Measurements from ENCODE around the gene ZNF888.
A peak's percentile ranks its signal among the peaks of the same experiment; 100 is the strongest.
"Not testable (repeated sequence)": the region's sequence is repeated elsewhere in the genome, so short reads cannot be mapped to it uniquely, and the experiment has no call there.

The ZNF888 gene

GRCh38 chr19:52941523-52941922 is 18.3 kb upstream of the ZNF888 start:
- not testable (repeated sequence) for DNase-seq

DNA sequence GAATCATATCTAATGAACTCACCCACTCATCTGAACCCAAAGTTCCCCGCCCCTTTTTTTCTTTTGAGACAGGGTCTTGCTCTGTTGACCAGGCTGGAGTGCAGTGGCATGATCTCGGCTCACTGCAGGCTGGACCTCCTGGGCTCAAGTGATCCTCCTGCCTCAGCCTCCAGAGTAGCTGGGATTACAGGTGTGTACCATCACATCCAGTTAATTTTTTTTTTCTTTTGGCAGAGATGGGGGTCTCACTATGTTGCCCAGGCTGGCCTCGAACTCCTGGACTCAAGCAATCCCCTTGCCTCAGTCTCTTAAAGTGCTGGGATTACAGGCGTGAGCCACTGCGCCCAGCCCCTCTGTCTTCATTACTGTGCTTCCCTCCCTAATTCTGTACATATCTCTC is 17.7 kb upstream of the ZNF888 start:
- DNase-seq = not testable (repeated sequence)

GRCh38 chr19:52938761-52939160 is 15.5 kb upstream of the ZNF888 start:
- DNase-seq = no peak

GRCh38 chr19:52936954-52937325 is 13.7 kb upstream of the ZNF888 start:
- DNase-seq = no peak

DNA sequence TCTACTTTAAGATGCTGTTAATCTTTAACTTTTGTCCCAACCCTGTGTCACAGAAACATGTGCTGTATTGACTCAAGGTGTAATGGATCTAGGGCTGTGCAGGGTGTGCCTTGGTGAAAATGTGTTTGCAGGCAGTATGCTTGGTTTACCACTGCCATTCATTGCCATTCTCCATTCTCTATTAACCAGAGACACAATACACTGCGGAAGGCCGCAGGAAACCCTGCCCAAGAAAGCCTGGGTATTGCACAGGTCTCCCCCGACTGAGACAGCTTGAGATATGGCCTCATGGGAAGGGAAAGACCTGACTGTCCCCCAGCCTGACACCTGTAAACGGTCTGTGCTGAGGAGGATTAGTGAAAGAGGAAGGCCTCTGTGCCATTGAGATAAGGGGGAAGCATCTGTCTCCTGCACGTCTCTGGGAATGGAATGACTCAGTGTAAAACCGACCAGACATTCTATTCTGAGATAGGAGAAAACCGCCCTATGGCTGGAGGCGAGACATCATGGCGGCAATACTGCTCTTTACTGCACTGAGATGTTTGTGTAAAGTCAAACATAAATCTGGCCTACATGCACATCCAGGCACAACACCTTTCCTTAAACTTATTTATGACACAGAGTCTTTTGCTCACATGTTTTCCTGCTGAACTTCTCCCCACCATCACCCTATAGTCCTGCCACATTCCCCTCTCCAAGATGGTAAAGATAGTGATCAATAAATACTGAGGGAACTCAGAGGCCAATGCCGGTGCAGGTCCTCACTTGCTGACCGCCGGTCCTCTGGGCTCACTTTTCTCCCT is 13.1 kb upstream of the ZNF888 start:
- DNase-seq = no peak

DNA sequence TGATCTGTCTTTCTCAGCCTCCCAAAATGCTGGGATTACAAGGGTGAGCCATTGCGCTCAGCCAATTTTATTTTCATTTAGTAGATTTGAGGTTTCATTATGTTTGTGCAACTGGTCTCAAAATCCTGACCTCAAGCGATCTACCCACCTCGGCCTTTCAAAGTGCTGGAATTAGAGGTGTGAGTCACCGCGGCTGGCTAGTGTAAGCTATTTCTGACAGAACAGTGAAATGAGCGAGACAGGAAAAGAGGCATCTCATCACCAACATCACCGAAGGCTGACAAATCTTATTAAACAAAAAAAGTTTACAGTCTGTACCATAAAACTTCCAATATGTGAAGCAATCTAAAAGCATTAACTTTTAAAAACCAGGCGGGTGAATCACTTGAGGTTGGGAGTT is 12.2 kb upstream of the ZNF888 start:
- DNase-seq = no peak

- not testable (repeated sequence) for DNase-seq
Observed at GRCh38 chr19:52924641-52925040, 1.4 kb upstream of the ZNF888 start.

GRCh38 chr19:52923778-52924593 is 758 bp upstream of the ZNF888 start:
- DNase-seq = no peak

GRCh38 chr19:52917531-52917930 is 5.7 kb downstream of the ZNF888 start:
- no peak for DNase-seq

- no peak for DNase-seq
Observed at GRCh38 chr19:52910648-52911047, 12.6 kb downstream of the ZNF888 start.

DNA sequence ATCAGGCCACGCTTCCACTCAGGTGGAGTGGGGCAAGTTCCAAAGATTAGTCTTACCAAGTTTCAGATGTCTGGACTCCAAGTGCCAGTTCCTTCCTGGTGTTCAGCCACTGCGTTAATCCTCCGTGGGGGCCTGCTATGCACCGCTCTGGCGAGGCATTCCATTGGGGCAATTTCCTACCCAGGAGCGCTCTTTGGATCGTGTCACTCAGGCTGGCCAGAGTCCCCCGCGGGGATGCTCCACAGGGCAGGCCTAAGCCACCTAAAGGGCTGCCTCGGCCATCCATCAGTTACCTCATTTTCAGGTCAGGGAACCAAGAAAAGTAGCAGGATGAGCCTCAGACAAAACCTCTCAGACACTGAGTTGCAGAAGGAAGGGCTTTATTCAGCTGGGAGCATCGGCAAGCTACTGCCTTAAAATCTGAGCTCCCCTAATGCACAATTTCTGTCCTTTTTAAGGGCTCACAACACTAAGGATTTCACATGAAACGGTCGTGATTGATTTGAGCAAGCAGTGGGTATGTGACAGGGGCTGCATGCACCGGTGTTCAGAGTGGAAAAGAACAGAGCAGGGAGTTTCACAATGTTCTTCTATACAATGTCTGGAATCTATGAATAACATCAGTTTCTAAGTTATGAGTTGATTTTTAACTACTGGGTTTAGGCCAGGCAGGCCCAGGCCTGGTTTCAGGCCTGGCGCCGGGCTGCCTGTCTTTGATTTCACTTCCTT is 19.0 kb downstream of the ZNF888 start:
- DNase-seq = not testable (repeated sequence)

- DNase-seq = no peak
Observed at GRCh38 chr19:52901842-52902241, 21.4 kb downstream of the ZNF888 start.

DNA sequence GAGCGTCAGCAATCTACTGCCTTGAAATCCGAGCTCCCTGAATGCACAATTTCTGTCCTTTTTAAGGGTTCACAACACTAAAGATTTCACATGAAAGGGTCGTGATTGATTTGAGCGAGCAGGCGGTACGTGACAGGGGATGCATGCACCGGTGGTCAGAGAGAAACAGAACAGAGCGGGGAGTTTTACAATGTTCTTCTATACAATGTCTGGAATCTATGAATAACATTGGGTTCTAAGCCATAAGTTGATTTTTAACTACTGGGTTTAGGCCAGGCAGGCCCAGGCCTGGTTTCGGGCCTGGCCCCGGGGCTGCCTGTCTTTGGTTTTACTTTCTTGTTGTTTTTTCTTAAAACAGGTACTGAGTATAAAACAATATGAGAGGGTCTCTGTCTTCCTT is 24.6 kb downstream of the ZNF888 start:
- not testable (repeated sequence) for DNase-seq

- DNase-seq = no peak
Observed at GRCh38 chr19:52898101-52898500, 25.1 kb downstream of the ZNF888 start.

DNA sequence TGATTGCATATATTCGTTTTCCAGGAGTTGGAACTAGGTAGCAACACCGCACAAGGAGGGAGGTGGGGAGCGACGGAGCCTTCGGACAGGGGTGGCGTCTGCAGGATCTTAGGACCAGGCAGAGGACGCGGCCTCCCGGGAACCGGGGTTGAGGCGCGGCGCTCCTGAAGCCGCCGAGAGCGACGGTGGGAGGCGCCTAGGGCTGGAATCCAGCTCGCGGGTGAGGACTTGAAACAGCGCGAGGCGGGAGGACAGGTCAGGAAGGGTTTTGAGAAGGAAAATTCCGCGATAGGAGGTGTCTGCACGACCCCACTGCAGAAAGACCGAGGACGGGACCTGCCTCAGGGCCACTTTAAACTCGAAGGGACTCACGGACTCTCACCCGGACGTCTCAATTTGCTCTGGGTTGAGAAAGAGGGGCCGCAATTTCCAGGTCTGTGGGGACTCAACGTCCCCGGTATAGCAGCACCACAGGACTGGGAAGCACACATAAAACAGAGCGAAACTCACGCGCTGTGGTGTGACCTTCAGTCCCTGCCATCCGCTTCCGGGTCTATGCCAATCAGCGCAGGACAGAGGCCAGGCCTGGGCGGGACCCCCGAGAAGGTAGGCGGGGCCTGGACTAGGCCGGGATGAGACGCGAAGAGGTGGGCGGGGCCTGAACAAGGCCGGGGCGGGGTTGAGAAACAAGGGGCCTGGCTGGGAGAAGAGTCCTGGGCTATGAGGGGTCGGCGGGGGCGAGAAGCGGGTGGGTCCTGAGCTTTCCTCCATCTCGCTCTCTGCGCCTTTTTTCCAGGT is 25.9 kb downstream of the ZNF888 start, which contains the start of gene ZNF320:
Gene ZNF320, minus strand, starts transcription at position 498 of the 798 bp plus-strand sequence. CDS start 7,380 bp downstream, outside the sequence.
- peak; percentile 93 for DNase-seq

DNA sequence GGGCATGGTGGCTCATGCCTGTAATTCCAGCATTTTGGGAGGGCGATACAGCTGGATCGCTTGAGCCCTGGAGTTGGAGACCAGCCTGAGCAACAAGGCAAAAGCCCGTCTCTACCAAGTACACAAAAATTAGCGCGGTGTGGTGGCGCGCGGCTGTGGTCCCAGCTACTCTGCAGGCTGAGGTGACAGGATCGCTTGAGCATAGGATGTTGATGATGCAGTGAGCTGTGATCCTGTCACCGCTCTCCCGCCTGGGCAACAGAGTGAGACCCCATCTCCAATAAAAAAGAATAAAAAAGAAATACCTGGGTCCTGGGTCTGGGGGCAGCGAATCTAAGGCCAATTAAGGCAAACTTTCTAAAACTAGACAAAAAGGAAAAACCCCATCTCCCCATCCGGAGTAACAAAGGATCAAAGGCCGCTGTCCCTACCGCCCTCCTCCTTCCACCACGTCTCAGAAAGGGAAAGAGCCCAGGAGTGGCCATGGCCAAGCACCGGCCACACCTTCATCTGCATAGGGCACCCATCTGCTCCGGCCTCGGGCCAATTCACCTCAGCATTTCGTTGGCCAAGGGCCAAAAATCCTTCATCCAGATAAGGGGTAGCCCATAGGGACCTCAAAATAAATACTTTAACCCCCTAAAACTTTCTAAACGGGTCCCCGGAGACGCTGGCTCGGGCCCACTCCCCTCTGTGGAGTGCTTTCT is 26.6 kb downstream of the ZNF888 start:
- DNase-seq = peak; percentile 18

DNA sequence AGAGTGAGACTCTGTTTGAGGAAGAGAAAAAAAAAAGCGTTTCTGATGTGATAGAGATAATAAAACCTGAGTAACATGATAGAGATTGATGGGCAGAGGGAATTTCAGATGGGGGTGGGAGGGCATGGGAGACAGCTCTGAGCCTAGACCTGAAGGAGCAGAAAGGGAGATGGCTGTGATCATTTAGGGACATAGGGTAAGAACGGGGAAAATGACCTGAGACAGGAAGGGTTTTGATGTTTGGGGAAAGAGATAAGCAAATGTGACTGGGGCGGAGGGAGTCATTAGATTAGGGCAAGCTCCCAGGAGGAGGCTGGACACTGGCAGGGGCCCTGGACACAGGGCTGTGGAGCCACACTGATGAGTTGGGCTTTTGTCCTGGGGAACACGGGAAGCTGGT is 31.9 kb downstream of the ZNF888 start:
- no peak for DNase-seq

DNA sequence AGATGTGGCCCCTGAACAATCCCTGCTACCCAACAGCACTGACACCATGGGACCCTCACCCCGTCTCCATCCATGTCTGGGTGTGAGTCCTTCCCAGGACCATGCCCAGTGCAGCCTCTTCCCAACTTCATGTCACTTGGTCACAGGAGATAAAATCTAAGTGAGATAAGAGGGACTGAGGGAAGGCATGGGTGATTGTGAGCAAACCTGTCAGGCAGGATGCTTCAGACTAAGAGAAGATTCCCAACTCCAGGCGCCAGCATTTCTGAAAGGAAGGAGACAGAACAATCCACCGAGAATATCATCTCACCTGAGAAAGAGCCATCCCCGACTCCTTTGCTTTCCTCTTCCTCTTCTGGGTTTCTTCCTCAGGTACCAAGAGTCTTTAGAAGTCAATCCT is 33.3 kb downstream of the ZNF888 start:
- no peak for DNase-seq

DNA sequence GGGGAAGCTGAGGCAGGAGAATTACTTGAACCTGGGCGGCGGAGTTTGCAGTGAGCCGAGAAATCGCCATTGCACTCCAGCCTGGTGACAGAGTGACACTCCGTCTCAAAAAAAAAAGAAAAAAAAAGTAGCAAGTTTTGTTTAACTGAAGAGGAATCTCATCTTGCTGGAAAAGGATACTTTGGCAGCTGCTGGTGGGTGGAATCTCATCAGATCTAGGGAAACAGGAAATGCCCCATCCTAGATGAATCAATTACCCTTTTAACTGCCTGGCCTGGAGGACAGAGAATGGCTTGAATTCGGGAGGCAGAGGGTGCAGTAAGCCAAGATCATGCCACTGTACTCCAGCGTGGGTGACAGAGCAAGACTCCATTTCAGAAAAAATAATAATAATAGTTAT is 34.2 kb downstream of the ZNF888 start:
- no peak for DNase-seq

DNA sequence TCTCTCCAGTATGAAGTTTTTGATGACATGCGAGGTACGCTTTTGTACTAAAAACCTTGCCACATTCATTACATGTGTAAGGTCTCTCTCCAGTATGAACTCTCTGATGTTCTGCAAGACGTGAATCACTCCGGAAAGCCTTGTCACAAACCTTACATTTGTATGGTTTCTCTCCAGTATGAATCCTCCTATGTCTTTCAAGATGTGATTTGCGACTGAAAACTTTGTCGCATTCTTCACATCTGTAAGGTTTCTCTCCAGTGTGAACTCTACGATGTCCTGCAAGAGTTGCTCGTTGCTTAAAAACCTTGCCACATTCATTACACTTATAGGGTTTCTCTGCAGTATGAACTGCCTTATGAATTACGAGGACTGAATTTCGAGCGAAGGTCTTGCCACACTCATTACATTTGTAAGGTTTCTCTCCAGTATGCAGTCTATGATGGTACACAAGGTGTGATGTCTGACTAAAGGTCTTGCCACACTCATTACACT is 42.3 kb downstream of the ZNF888 start:
- DNase-seq = no peak

- not testable (repeated sequence) for DNase-seq
Observed at GRCh38 chr19:52872996-52873395, 50.2 kb downstream of the ZNF888 start.

DNA sequence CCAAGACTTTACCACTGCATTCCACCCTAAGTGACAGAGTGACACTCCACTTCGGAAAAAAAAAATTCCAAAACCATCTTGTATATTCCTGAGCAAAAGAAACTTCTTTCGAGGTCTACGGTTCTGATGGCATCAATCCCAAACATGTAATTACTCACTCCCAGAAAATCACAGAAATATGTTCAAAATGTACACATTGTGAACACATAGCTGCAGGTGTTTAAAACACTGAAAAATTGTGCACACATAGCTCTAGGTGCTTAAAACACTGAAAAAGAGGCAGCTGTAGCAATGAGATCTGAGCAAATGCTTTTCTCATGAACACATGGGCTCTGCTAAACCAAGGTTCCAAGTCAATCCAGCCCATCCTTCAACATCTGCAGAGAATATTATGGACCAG is 51.8 kb downstream of the ZNF888 start:
- no peak for DNase-seq

All from NCI-H2029 (cell line).